Activated CD8-positive, alpha-beta T cell treated with anti-CD3 and anti-CD28 coated beads, Interleukin-2, amount 10 ng/mL, durations not matched to agents 7 days and 5 days (primary cell): ENCODE results near the gene HRH3. TPM values are rescaled to one million over a fixed set of nuclear protein-coding genes. Genes with fewer than 3 reads are reported as not detected.

Experiments
- ATAC-seq: fragments of 150-1000 bp; cut with Tn5 transposase; one replicate; pipeline ENCODE4 v1.10.0; 2021; ENCODE audit warnings: moderate library complexity
- CTCF ChIA-PET: fragments of 350-600 bp; sonication (Branson Sonifier 250); formaldehyde crosslinking; loops from one replicate; lab custom pipeline; 2021; ENCODE audit warnings: antibody characterized with exemption; lab: Charles Lee
- POLR2A ChIA-PET: fragments of 350-600 bp; sonication (Branson Sonifier 250); formaldehyde crosslinking; loops from one replicate; lab custom pipeline; 2021; ENCODE audit warnings: antibody characterized with exemption; lab: Charles Lee
- DNase-seq: peaks from one replicate; pipeline ENCODE4 v3.0.0-alpha.2; 2020
- H3K27ac Mint-ChIP-seq: one replicate; pipeline ENCODE4 v1.8.0; 2021; ENCODE audit warnings: mild to moderate bottlenecking, mixed read lengths
- H3K27me3 Mint-ChIP-seq: one replicate; pipeline ENCODE4 v1.8.0; 2021; ENCODE audit warnings: low read depth, mixed read lengths
- H3K36me3 Mint-ChIP-seq: one replicate; pipeline ENCODE4 v1.8.0; 2021; ENCODE audit warnings: low read depth, mixed read lengths
- H3K4me1 Mint-ChIP-seq: one replicate; pipeline ENCODE4 v1.8.0; 2021; ENCODE audit warnings: low read depth, mixed read lengths
- H3K4me3 Mint-ChIP-seq: one replicate; pipeline ENCODE4 v1.8.0; 2021; ENCODE audit warnings: mild to moderate bottlenecking, mixed read lengths
- H3K9me3 Mint-ChIP-seq: one replicate; pipeline ENCODE4 v1.8.0; 2022; ENCODE audit warnings: mixed read lengths; ENCODE audit not compliant: insufficient read depth
- total RNA-seq, 2 experiments: library from RNA; stranded (reverse); gene quantifications; one replicate each; pipeline ENCODE4 v1.2.3, GENCODE V29; 2021

Gene HRH3
- total RNA-seq, 2 experiments from 2014 or later, result not detected

GRCh38 chr20:62198496-62198895, 21.6 kb downstream of the HRH3 start:
- ATAC-seq (no peak), DNase-seq (no peak)
- ChIA-PET POLR2A (interaction anchor here (1.0 kb wide), 1 partner anchor 15 kb away, joined by 3 read pairs; the partner anchor contains the start of gene MTG2), CTCF (no interaction called here)
- Mint-ChIP-seq H3K27ac (no peak overlapping the region), H3K27me3 (no peaks in the 10 kb centered on the region), H3K9me3 (no peaks in the 10 kb centered on the region), H3K4me1 (peaks cover 14% of the 10 kb centered on the region), H3K36me3 (peaks cover 40% of the 10 kb centered on the region), H3K4me3 (no peak overlapping the region)

DNA sequence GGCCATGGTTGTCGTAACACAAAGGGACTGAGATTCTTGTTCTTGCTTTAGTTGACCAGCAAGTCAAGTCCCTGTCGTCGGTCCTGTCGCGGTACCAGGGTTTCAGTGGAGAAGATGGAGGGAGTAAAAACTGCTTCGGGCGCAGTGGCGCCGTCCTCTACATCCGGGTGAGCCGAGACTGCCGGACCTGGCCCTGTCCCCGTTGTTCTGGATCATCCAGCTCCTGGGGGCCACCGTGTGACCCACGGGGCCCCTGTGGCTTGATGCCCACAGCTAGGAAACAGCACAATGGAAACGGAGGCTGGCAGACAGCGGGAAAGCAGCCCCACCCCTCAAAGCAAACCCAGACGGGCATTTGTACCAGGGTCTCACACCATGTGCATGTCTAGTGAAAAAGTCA, 22.3 kb downstream of the HRH3 start:
- peaks cover 14% of the 10 kb centered on the region for H3K4me1 Mint-ChIP-seq
- no peak for ATAC-seq
- ChIA-PET CTCF (no interaction called here), POLR2A (interaction anchor here (1.0 kb wide), 1 partner anchor 15 kb away, joined by 3 read pairs; the partner anchor contains the start of gene MTG2)
- DNase-seq, result no peak
- H3K27me3 Mint-ChIP-seq, result no peaks in the 10 kb centered on the region
- no peak overlapping the region for H3K27ac Mint-ChIP-seq
- H3K9me3 Mint-ChIP-seq, result no peaks in the 10 kb centered on the region
- no peak overlapping the region for H3K4me3 Mint-ChIP-seq
- peaks cover 40% of the 10 kb centered on the region for H3K36me3 Mint-ChIP-seq

DNA sequence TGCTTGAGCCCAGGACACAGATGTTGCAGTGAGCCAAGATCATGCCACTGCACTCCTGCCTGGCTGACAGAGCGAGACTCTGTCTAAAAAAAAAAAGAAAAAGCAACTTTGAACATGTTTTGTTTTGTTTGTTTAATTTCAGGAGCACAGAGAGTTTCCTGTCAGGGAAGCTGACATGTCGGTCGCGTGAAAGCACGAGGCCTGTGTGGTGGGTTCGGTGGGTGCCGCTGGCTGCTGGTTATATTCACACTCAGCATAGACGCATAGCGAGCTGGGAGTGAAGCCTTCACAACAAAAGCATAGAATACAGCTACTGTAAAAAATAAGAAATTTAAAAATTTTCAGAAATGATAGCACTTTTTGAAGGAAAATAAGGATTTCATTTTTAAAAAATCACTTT, 22.8 kb downstream of the HRH3 start:
- H3K9me3 Mint-ChIP-seq, result no peaks in the 10 kb centered on the region
- POLR2A ChIA-PET, result no interaction called here
- ATAC-seq (no peak), DNase-seq (no peak)
- H3K4me3 Mint-ChIP-seq, result no peak overlapping the region
- H3K27me3 Mint-ChIP-seq, result no peaks in the 10 kb centered on the region
- no peak overlapping the region for H3K27ac Mint-ChIP-seq
- CTCF ChIA-PET, result interaction anchor here (1.0 kb wide), 1 partner anchor 9 kb away, joined by 3 read pairs; no protein-coding TSS in a partner anchor
- peaks cover 14% of the 10 kb centered on the region for H3K4me1 Mint-ChIP-seq
- H3K36me3 Mint-ChIP-seq, result peaks cover 40% of the 10 kb centered on the region

- Mint-ChIP-seq H3K4me3 (no peak overlapping the region), H3K4me1 (peaks cover 14% of the 10 kb centered on the region)
- POLR2A ChIA-PET, result no interaction called here
Measured at GRCh38 chr20:62196286-62196685, 23.8 kb downstream of the HRH3 start.

GRCh38 chr20:62195736-62196135, 24.3 kb downstream of the HRH3 start:
- no peaks in the 10 kb centered on the region for H3K9me3 Mint-ChIP-seq
- DNase-seq (no peak), ATAC-seq (no peak)
- no peak overlapping the region for H3K27ac Mint-ChIP-seq
- CTCF ChIA-PET, result no interaction called here
- peaks cover 34% of the 10 kb centered on the region for H3K36me3 Mint-ChIP-seq
- POLR2A ChIA-PET, result no interaction called here
- H3K4me1 Mint-ChIP-seq, result peaks cover 14% of the 10 kb centered on the region
- H3K27me3 Mint-ChIP-seq, result no peaks in the 10 kb centered on the region
- no peak overlapping the region for H3K4me3 Mint-ChIP-seq

More at GRCh38 chr20:62196286-62196685, 23.8 kb downstream of the HRH3 start:
- Mint-ChIP-seq H3K27ac (no peak overlapping the region), H3K27me3 (no peaks in the 10 kb centered on the region), H3K36me3 (peaks cover 36% of the 10 kb centered on the region), H3K9me3 (no peaks in the 10 kb centered on the region)
- CTCF ChIA-PET, result interaction anchor here (1.0 kb wide), 1 partner anchor 8 kb away, joined by 3 read pairs; no protein-coding TSS in a partner anchor
- DNase-seq, result no peak
- ATAC-seq, result no peak

DNA sequence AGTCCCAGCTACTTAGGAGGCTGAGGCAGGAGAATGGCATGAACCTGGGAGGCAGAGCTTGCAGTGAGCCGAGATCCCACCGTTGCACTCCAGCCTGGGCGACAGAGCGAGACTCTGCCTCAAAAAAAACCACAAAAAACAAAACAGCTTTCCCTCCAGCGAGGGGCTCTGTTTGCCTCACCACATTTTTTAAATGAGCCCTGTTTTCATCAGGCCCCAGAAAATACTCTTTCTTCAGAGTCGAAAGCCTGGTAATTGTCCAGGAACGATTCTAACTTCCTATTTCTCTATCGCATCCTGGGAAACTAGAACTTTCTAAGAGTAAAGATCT, 25.0 kb downstream of the HRH3 start:
- Mint-ChIP-seq H3K27ac (no peak overlapping the region), H3K4me1 (peaks cover 14% of the 10 kb centered on the region), H3K4me3 (no peak overlapping the region), H3K27me3 (no peaks in the 10 kb centered on the region), H3K36me3 (peaks cover 34% of the 10 kb centered on the region), H3K9me3 (no peaks in the 10 kb centered on the region)
- CTCF ChIA-PET, result no interaction called here
- ATAC-seq (no peak), DNase-seq (no peak)
- POLR2A ChIA-PET, result no interaction called here

DNA sequence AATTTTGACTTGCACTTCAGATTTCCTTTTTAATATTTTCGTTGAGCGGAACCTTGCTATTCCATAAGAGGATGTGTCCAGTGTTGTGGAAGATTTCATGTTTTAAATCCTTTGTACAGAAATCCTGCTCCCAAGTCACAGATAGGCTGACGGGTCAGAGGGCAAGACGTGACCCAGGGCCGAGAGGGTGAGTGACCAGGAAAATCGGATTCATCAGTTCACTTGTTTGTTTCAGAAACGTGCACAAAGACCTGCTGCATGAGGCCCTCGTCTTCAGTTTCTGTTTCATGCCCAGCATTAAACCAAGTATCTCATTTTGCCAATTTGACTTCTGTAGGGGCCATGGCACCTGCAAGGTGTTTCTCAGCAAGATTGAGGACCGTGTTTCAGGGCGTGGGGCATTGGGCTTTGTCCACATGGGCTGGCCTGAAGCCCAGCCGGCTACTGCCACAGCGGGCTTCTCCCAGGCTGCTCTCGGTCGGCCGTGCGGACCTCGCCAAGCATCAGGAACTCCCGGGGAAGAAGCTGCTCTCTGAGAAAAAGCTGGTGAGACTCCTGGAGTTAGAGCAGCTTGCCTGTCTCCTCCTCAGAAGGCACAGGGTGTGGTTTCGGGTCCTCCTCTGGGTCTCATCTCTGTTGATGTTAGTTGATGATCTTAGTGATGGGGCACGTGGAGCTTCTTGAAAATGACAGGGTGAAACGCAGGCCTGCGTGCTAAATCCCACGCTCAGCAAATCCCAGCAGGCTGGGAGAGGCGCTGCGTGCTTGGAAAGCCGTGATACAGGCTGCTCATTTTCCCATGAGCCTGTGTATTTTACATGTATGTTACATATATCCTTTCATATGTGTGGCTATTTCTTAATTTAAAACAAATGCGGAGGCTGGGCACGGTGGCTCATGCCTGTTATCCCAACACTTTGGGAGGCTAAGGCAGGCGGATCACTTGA, 26.7 kb downstream of the HRH3 start:
- Mint-ChIP-seq H3K36me3 (peaks cover 24% of the 10 kb centered on the region), H3K9me3 (no peaks in the 10 kb centered on the region), H3K4me3 (no peak overlapping the region), H3K4me1 (peaks cover 16% of the 10 kb centered on the region), H3K27ac (no peak overlapping the region), H3K27me3 (no peaks in the 10 kb centered on the region)
- DNase-seq (no peak), ATAC-seq (no peak)
- ChIA-PET POLR2A (no interaction called here), CTCF (no interaction called here)

DNA sequence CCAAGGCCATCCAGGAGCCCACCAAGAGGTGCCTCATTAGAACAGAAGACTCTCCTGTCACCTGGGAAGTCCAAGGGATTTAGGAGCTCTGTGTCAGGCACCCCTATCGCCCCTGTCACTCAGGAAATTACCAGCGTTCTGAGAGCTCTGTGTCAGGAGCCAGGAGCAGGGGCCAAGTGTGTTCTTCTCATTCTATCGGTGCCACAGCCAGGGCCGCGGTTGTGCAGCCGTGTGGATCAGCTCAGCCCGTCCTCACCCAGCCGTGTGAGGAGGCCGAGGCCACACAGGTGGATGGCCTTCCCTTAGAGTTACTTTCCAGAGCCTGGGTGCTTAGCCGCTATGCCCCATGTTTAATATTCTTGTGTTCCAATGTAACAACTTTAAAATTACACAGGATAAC, 27.4 kb downstream of the HRH3 start:
- no peak overlapping the region for H3K4me3 Mint-ChIP-seq
- ATAC-seq, result no peak
- POLR2A ChIA-PET, result no interaction called here
- peaks cover 16% of the 10 kb centered on the region for H3K4me1 Mint-ChIP-seq
- no peak overlapping the region for H3K27ac Mint-ChIP-seq
- no peaks in the 10 kb centered on the region for H3K9me3 Mint-ChIP-seq
- no peak for DNase-seq
- peaks cover 22% of the 10 kb centered on the region for H3K36me3 Mint-ChIP-seq
- H3K27me3 Mint-ChIP-seq, result no peaks in the 10 kb centered on the region
- CTCF ChIA-PET, result no interaction called here

DNA sequence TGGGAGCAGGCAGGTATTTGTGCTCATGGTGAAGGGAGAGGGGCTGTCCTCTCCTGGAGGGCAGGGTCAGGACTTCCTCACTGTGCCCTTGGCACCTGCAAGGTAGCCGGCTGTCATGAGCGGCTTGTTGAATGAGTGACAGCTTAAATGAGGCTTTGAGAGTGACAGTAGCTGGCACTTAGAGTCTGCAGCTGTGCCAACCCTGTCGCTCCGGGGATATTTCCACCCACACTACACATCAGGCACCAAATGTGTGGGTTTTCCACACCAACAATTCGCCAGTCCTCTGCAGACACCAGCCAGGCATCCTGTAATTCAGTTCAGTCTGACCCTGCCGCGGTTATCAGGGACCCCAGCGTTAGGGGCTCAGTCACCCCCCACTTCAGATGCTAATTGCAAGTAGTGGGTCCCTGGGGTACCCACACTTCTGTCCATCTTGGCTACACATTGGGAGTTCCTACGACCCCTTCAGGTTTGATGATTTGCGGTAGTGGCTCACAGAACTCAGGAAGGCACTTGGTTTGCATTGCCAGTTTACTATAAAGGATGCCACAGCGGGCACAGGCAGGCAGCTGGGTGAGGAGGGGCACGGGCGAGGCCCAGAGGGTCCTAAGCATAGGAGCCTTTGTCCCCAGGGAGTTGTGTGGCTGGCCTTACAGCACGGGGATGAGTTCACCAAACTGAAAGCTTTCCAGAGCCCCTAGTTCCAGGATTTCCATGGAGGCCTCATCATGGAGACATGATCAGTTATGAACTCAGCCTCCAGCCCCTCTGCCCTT, 28.1 kb downstream of the HRH3 start:
- Mint-ChIP-seq H3K4me3 (no peak overlapping the region), H3K27ac (no peak overlapping the region), H3K27me3 (no peaks in the 10 kb centered on the region), H3K4me1 (peaks cover 19% of the 10 kb centered on the region), H3K9me3 (no peaks in the 10 kb centered on the region), H3K36me3 (peaks cover 22% of the 10 kb centered on the region)
- CTCF ChIA-PET, result no interaction called here
- DNase-seq, result no peak
- POLR2A ChIA-PET, result no interaction called here
- ATAC-seq, result no peak

- Mint-ChIP-seq H3K27ac (no peak overlapping the region), H3K9me3 (no peaks in the 10 kb centered on the region), H3K4me3 (no peak overlapping the region), H3K4me1 (peaks cover 22% of the 10 kb centered on the region), H3K36me3 (peaks cover 22% of the 10 kb centered on the region), H3K27me3 (no peaks in the 10 kb centered on the region)
- POLR2A ChIA-PET, result no interaction called here
- DNase-seq, result no peak
- ATAC-seq, result no peak
- CTCF ChIA-PET, result no interaction called here
Measured at GRCh38 chr20:62190639-62191411, 29.3 kb downstream of the HRH3 start.
